NCI-H82 (cell line): ENCODE data around the gene OR10D3.
A peak's percentile ranks its signal among the peaks of the same experiment; 100 is the strongest.
"Not testable (repeated sequence)": the region's sequence is repeated elsewhere in the genome, so short reads cannot be mapped to it uniquely, and the experiment has no call there.

Experiments
- DNase-seq: peaks from one replicate; lab custom pipeline; 2025; lab: John Stamatoyannopoulos, UW

OR10D3 gene

DNA sequence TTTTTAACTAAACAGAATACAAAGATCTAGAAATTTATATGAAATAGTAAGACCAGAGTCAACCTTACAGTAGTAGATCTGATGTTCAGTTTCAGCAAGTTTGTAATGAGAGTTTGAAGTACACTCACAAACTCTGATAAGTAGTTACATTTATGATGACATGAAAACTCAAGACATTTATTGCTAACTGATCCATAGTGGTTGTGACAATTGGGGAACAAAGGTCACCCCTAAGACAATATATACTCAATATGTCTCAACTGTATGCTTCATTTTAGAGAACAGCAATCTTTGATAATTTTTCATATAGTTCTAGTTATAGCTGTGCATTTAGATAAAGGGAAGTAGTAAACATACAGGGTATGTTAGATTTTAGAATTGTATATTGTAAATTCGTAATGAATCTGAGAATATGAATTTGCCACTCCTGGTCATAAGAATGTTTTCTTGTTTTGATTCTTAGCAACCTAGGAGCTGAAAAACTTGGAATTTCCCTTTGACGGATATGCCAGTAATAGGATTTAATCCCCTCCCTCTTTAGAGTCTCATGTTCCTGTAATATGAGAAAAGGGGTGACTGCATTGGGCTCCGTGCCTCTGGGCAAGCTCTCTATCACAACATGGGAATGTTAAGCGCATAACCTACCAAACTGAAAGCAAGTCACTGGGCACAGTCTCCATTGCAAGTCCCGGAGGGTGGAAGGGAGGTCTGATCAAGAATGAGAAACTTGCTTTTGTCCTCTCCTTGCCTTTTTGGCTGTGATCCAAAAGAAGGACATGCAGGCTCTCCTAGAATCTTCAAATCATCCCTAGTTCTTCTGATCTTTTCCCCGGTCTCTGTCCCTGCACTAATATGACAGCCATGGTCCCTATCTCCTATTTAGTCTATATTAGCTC is 11.4 kb downstream of the OR10D3 start:
- DNase-seq: peak; percentile 13

DNA sequence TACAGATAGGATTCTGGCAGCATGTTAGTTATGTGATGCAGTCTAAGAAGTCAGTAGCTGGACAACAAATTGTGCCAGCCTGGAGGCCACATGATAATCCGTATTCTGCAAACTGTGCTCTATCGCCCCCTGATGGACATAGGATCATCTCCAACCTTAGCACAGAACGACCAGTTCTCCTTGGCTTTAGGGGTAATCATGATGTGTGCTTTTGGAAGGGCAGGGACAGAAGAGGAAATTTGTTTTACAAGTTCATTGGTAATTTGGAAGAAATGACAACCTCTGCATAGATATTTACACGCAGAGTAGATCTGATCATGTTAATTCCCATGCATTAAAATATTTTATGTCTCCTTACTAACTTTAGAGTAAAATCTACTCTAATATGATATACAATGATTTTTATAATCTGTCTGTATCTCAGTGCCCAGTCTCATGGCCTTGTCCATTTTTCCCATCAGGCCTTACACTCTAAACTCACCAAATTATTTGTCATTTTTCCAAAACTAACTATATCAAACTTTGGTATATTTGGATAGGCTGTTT is 12.1 kb downstream of the OR10D3 start:
- peak; percentile 80 for DNase-seq

DNA sequence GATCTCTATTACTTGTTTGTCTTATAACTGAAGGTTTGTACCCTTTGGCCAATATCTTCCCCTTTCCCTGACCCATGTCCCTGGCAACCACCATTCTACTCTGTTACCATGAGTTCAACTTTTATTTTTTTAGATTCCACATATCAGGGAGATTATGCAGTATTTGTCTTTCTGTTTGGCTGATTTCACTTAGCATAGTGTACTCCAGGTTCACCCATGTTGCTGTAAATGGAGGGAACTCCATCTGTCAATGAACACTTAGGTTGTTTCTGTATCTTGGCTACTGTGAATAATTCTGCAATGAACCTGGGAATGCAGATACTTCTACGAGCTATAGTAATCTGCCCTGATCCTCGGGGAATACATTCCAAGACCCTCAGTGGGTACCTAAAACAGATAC is 14.9 kb downstream of the OR10D3 start:
- DNase-seq: no peak

DNA sequence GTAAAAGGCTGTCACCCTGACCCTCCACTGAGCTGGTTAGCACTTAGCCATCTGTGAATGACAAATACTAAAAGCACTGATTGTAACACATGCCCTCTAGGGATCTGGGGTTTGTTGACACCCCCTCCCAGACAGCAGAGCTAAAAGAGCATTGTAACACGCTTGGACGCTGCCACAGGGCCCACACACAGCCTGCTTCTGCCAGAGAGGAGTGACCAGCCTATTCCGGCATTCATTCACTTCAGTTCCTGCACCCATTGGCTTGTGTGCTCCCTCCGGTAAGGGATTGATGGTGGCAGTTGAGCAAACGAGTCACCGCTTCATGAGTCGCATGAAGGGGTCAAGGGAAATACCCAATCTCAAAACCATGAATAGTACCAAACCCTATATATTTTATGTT is 15.8 kb downstream of the OR10D3 start:
- no peak for DNase-seq

DNA sequence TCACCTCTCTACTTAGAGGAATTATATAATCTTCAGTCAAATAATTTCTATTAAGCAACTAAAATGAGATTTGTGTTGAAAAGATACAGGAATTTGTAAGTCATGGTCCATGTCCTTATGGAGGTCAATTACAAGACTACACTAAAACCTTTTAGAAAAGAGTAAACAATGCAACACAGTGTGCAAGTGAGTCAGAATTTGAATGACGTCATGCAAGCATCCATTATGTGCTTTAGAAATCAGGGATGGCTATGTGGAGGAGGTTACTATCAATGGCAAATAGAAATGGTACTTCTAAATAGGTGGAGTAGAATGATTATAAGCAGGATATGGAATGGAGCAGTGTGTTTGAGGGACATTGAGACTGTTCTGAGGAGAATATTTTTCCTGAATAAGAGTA is 16.6 kb downstream of the OR10D3 start:
- DNase-seq: no peak

DNA sequence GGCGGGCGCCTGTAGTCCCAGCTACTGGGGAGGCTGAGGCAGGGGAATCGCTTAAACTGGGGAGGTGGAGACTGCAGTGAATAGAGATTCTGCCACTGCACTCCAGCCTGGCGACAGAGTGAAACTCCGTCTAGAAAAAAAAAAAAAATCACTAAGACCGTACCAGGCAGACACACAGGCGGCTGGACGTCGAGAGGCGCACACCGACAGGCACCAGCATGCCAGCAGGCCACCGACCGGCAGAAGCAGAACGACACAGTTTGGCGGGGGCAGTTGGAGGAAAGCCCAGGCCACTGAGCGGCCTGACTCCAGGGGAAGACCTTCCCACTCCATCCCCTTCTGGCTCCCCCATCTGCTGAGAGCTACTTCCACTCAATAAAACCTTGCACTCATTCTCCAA is 17.5 kb downstream of the OR10D3 start:
- no peak for DNase-seq

DNA sequence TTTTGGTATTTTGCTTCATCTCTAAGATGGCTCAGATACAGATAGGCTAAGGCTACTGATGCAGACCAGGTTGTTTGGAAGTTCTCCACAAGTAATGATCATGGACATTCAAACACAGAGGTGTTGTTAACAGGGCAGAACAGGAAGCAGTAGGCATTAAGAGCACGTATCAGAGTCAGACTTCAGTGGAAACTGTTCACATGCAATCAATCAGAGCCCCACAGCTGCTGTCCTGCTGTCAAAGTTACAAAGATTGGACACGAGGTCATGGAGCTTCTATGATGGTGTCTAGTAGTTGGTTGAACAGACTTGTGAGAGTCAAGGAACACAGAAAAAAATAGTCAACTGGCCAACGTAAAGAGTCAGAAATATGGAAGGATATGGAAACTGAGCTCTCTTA is 19.8 kb downstream of the OR10D3 start:
- DNase-seq: no peak

DNA sequence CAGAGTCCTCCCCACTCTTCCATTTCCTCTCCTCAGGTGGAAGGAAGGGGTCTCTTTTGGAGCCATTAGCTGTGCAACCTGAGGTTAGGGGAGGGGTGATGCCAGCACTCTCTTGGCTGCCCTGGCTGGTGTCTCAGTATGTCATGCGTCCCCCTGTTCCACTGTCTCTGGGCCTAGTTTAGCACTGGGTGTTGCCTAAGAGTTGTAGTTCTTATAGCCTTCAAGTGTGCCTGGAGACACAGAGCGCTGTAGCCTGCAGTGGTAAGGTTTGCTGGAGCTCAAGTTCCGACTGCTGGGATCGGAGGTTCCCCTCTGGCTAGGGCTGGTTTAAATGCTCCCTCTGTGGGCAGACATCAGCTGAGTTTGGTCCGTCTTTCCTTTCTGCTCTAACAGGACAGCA is 20.9 kb downstream of the OR10D3 start:
- no peak for DNase-seq

DNA sequence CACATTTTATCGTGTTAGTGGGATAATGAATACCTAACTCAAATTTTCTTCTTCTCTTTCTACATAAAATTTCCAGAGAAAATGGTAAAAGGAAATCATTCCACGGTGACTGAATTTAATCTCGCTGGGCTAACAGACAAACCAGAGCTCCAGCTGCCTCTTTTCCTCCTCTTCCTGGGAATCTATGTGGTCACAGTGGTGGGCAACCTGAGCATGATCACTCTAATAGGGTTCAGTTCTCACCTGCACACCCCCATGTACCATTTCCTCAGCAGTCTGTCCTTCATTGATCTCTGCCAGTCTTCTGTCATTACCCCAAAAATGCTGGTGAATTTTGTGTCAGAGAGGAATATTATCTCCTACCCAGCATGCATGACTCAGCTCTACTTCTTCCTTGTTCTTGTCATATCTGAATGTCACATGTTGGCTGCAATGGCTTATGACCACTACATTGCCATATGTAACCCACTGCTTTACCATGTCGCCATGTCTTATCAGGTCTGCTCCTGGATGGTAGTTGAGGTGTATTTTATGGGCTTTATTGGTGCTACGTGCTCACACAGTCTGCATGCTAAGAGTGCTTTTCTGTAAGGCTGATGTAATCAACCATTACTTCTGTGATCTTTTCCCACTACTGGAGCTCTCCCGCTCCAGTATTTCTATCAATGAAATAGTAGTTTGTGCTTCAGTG is 24.1 kb downstream of the OR10D3 start:
- DNase-seq: no peak

DNA sequence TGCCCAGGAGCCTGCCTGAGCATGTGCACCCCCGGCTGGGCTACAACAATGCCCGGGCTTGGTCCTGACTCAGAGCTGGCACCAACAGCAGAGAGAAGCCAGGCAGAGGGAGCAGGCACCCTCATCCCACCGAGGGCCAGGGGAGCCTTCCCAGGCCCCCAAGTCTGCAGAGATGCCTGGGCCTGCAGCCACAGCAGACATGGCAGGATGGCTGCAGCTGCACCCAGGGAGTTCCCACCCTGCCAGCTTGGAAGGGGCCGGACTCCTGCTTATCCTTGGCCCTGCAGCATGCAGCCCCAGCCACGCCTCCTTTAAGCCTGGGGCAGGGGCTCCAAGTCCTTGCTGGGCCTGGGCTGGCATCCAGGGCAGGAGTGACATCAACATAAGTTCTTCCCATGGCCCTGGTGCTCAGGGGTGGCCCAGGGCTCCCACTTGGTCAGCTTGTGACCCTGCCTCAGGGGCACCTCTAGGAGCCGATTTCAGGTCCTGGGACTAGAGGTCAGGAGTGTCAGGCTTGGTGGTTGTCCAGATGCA is 26.7 kb downstream of the OR10D3 start:
- no peak for DNase-seq

DNA sequence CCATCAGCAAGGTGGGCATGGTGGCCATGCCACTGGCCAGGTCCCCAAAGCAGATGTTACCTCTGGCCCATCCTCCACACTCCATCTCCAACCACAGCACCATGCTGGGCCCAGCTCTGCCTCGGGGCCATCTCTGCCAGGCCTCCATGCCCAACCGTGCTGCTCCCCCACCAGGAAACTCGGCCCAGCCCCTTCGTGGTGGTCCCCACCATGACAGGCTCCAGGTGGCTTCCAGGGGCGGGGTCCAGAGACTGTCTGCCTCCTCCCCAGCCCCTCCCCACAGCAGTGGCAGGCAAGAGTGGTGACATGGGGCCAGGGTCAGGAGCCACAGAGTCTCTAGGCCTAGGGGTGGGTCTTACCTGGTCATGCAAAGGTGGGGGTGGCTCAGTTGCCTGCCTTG is 27.3 kb downstream of the OR10D3 start:
- DNase-seq: no peak

DNA sequence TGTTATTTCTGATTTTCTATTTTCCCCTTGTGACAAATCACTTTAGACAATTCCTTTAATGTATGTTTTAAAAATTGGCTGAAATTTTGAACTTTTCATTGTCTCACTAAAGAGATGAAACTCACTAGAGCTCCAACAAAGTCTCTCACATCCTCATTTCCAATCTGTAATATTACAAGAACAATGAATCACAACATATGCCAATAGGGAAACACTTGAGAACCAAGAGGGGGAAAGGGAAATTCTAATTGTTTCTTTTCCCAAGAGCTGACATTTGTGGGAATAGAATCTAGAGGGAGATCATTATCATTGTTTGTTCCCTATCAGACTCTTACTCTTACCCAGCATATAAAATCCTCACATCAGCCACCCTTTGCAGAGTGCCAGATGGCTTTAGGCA is 28.2 kb downstream of the OR10D3 start:
- peak; percentile 25 for DNase-seq

DNA sequence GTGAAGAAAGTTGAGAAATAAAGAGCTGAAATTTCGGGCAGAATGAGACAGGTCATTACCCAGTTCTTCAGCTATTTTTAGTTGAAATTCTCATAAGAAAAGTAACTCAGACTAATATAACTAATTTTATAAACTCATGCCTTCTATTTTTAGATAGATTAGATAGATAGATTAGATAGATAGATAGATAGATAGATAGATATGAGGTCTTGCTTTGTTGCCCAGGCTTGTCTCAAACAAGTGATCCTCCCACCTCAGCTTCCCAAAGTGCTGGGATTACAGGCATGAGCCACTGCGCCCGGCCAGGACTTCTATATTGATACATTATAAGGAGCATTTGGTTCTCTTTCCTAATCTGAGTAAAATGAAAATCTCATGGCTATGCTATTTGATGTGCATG is 30.9 kb downstream of the OR10D3 start:
- DNase-seq: no peak

DNA sequence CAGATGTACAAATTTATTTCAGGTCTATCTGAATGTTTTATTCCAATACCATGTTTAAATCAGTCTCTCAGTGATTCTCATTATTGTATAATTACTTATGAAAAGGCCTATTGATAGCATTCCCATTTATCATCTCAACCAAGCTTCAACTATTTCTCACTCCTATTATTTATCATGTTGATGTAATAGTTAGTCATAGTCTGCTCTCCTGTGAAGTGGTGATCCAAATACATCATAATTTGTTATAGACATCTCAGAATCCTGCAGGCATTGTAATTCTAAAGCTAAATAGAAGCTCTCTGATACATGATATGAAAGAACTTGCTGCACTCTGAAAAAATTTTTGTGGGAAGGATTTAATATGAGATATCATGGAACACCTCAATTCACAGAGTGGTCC is 36.0 kb downstream of the OR10D3 start:
- no peak for DNase-seq

DNA sequence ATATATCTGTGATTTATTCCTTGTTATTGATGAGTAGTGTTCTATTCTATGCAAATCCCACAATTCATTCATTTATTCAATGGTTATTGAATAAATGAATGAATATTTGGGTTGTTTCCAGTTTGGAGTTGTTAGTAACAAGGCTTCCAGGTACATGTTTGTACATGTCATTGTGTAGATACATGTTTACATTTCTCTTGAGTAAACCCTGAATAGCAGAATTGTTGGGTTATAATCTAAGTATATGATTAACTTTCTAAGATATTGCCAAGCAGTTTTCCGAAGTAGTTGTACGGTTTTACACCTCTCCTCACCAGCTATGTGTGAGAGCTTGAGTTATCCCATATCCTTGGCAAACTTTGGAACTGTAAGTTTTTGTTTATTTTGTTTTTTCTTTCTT is 39.3 kb downstream of the OR10D3 start:
- DNase-seq: no peak

DNA sequence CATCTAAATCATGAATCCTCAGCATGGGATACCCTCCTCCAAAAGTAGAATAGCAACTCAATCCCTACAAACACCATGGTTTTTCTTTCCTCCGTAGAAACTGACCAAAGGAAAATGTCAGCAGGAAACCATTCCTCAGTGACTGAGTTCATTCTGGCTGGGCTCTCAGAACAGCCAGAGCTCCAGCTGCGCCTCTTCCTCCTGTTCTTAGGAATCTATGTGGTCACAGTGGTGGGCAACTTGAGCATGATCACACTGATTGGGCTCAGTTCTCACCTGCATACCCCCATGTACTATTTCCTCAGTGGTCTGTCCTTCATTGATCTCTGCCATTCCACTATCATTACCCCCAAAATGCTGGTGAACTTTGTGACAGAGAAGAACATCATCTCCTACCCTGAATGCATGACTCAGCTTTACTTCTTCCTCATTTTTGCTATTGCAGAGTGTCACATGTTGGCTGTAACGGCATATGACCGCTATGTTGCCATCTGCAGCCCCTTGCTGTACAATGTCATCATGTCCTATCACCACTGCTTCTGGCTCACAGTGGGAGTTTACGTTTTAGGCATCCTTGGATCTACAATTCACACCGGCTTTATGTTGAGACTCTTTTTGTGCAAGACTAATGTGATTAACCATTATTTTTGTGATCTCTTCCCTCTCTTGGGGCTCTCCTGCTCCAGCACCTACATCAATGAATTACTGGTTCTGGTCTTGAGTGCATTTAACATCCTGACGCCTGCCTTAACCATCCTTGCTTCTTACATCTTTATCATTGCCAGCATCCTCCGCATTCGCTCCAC is 41.7 kb downstream of the OR10D3 start:
- not testable (repeated sequence) for DNase-seq

DNA sequence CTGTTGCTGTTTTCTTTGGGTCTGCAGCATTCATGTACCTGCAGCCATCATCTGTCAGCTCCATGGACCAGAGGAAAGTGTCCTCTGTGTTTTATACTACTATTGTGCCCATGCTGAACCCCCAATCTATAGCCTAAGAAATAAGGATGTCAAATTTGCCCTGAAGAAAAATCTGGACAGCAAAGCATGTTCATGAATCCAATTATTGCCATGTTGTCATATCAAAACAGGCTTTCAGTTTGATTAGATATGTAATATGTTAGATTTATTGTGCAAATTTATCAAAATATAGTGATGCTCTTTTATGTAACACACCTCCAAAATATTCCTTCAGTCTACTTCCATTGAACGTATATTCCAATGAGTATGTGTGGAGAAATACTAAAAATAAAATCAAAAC is 42.3 kb downstream of the OR10D3 start:
- DNase-seq: no peak

DNA sequence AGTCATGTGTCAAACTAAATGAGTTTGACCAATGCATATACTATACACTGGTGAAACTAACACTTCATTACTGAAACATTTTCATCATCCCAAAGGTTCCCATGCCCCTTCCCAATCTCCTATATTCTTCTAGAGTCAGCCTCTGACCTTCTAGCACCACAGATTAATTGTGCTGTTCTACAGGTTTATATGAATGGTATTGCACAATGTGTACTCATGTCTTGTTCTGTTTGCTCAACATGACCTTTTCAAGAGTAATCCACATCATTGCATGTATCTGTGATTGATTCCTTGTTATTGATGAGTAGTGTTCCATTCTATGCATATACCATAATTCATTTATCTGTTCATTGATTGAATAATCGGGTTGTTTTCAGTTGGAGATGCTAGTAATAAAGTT is 50.2 kb downstream of the OR10D3 start:
- DNase-seq: no peak
